GM04504 (cell line): ENCODE data around the gene PTPRN2.

Source experiments
- DNase-seq: peaks from one replicate; pipeline ENCODE4 v3.0.0-alpha.2; 2012; ENCODE audit warnings: low read depth

PTPRN2 gene

GRCh38 chr7:157975401-157976372, 611.9 kb downstream of the PTPRN2 start:
- DNase-seq, result no peak

GRCh38 chr7:157974678-157975230, 612.9 kb downstream of the PTPRN2 start:
- DNase-seq, result no peak

GRCh38 chr7:157973971-157974677, 613.5 kb downstream of the PTPRN2 start:
- DNase-seq, result no peak

GRCh38 chr7:157972914-157973313, 614.7 kb downstream of the PTPRN2 start:
- DNase-seq, result no peak

GRCh38 chr7:157971501-157971900, 616.1 kb downstream of the PTPRN2 start:
- DNase-seq, result no peak

- no peak for DNase-seq
These were observed 616.9 kb downstream of the PTPRN2 start for GRCh38 chr7:157970744-157971143.

- DNase-seq, result no peak
These were observed 617.6 kb downstream of the PTPRN2 start for GRCh38 chr7:157969995-157970394.

- no peak for DNase-seq
These were observed 621.1 kb downstream of the PTPRN2 start for GRCh38 chr7:157966490-157966889.

- no peak for DNase-seq
These were observed 623.1 kb downstream of the PTPRN2 start for GRCh38 chr7:157964521-157964920.

- DNase-seq, result no peak
These were observed 623.6 kb downstream of the PTPRN2 start for GRCh38 chr7:157964016-157964415.

GRCh38 chr7:157963526-157963925, 624.1 kb downstream of the PTPRN2 start:
- DNase-seq, result no peak

- DNase-seq, result no peak
These were observed 624.9 kb downstream of the PTPRN2 start for GRCh38 chr7:157962458-157963306.

GRCh38 chr7:157961731-157962457, 625.7 kb downstream of the PTPRN2 start:
- no peak for DNase-seq

GRCh38 chr7:157955348-157955999, 632.1 kb downstream of the PTPRN2 start:
- DNase-seq, result no peak

- no peak for DNase-seq
These were observed 632.7 kb downstream of the PTPRN2 start for GRCh38 chr7:157954901-157955300.

GRCh38 chr7:157952841-157953645, 634.6 kb downstream of the PTPRN2 start:
- DNase-seq, result no peak

- no peak for DNase-seq
These were observed 635.5 kb downstream of the PTPRN2 start for GRCh38 chr7:157952050-157952667.

- DNase-seq, result no peak
These were observed 636.1 kb downstream of the PTPRN2 start for GRCh38 chr7:157951300-157952049.

- no peak for DNase-seq
These were observed 637.9 kb downstream of the PTPRN2 start for GRCh38 chr7:157949711-157950110.
